Neural progenitor cell (in vitro differentiated cells): Measurements from ENCODE around the gene WDR37.

Experiments
- EZH2 ChIP-seq: fragments of 200-600 bp; sonication (generic); IDR thresholded peaks from 2 replicates; pipeline ENCODE4 v1.6.1; 2017; ENCODE audit warnings: antibody characterized with exemption, mild to moderate bottlenecking, moderate library complexity
- EZH2phosphoT487 ChIP-seq: fragments of 200-600 bp; sonication (generic); IDR thresholded peaks from 2 replicates; pipeline ENCODE4 v1.6.1; 2017; ENCODE audit warnings: antibody characterized with exemption
- TF ChIP-seq, protein P1 (sequence below): fragments of 200-600 bp; sonication (generic); IDR thresholded peaks from 2 replicates; pipeline ENCODE4 v1.5.1; 2017; ENCODE audit warnings: antibody characterized with exemption, mild to moderate bottlenecking

DNA sequence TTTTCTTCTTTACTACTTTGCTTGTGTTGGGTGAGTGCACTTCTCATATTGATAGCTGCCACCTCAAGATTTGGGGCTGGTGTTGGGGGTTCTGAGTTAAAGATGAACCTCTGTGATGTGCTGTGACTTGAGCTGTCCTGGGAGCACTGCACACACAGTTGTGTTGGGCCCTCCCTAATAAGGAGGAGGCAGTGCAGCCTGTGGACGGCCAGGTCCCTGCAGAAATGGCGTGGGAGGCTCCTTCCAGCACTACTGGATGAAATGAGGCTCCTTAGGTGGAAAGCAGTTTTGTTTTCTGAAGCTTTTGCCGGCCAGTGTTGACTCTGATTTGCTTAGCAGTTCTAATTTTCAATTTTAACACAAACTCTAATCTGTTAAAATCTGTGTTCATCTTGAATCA is 44.0 kb downstream of the WDR37 start:
- TF ChIP-seq, protein P1, sequence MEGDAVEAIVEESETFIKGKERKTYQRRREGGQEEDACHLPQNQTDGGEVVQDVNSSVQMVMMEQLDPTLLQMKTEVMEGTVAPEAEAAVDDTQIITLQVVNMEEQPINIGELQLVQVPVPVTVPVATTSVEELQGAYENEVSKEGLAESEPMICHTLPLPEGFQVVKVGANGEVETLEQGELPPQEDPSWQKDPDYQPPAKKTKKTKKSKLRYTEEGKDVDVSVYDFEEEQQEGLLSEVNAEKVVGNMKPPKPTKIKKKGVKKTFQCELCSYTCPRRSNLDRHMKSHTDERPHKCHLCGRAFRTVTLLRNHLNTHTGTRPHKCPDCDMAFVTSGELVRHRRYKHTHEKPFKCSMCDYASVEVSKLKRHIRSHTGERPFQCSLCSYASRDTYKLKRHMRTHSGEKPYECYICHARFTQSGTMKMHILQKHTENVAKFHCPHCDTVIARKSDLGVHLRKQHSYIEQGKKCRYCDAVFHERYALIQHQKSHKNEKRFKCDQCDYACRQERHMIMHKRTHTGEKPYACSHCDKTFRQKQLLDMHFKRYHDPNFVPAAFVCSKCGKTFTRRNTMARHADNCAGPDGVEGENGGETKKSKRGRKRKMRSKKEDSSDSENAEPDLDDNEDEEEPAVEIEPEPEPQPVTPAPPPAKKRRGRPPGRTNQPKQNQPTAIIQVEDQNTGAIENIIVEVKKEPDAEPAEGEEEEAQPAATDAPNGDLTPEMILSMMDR, result no peak
- TF ChIP-seq EZH2 (no peak), EZH2phosphoT487 (no peak)
